ENCODE data around the gene ATAD3C.

Gene ATAD3C

GRCh38 chr1:1430992-1431844 lies 18.3 kb upstream of the ATAD3C start:
- no peak for DNase-seq

- DNase-seq = no peak
Observed at GRCh38 chr1:1431845-1432273, 17.6 kb upstream of the ATAD3C start.

- no peak for DNase-seq
Observed at GRCh38 chr1:1432274-1432950, 17.1 kb upstream of the ATAD3C start.

- peak in 1 of 4 experiments; percentile 43 for DNase-seq
Observed at GRCh38 chr1:1432951-1433803, 16.3 kb upstream of the ATAD3C start.

GRCh38 chr1:1433804-1434130 lies 15.7 kb upstream of the ATAD3C start:
- DNase-seq = peak; percentile 15 to 56 (median 39)

- peak in 1 of 4 experiments; percentile 14 for DNase-seq
Observed at GRCh38 chr1:1434131-1434823, 15.2 kb upstream of the ATAD3C start.

- DNase-seq = no peak
Observed at GRCh38 chr1:1434824-1435105, 14.7 kb upstream of the ATAD3C start.

- peak; percentile 51 to 86 (median 64) for DNase-seq
Observed at GRCh38 chr1:1435106-1435903, 14.2 kb upstream of the ATAD3C start, which contains the start of gene VWA1. VWA1 (plus strand) TSS chr1:1435690; CDS start chr1:1435749, 59 bp downstream.

- DNase-seq = no peak
Observed at GRCh38 chr1:1435911-1436629, 13.4 kb upstream of the ATAD3C start.

- DNase-seq = no peak
Observed at GRCh38 chr1:1436630-1437032, 12.9 kb upstream of the ATAD3C start.

- no peak for DNase-seq
Observed at GRCh38 chr1:1437033-1437903, 12.2 kb upstream of the ATAD3C start.

GRCh38 chr1:1437904-1438376 lies 11.5 kb upstream of the ATAD3C start:
- peak; percentile 34 to 68 (median 54) for DNase-seq

GRCh38 chr1:1438531-1439381 lies 10.7 kb upstream of the ATAD3C start:
- DNase-seq = no peak

GRCh38 chr1:1439546-1440261 lies 9.8 kb upstream of the ATAD3C start:
- no peak for DNase-seq

GRCh38 chr1:1440262-1441001 lies 9.1 kb upstream of the ATAD3C start:
- no peak for DNase-seq

GRCh38 chr1:1441002-1441888 lies 8.2 kb upstream of the ATAD3C start:
- DNase-seq = peak; percentile 64 to 85 (median 72)
